ENCODE measurements around the gene PRSS3. TPM values are rescaled to one million over a fixed set of nuclear protein-coding genes. Genes with fewer than 3 reads are reported as not detected.

PRSS3 gene
- total RNA-seq, 1 experiment from 2014 or later = 66.3 TPM

DNA sequence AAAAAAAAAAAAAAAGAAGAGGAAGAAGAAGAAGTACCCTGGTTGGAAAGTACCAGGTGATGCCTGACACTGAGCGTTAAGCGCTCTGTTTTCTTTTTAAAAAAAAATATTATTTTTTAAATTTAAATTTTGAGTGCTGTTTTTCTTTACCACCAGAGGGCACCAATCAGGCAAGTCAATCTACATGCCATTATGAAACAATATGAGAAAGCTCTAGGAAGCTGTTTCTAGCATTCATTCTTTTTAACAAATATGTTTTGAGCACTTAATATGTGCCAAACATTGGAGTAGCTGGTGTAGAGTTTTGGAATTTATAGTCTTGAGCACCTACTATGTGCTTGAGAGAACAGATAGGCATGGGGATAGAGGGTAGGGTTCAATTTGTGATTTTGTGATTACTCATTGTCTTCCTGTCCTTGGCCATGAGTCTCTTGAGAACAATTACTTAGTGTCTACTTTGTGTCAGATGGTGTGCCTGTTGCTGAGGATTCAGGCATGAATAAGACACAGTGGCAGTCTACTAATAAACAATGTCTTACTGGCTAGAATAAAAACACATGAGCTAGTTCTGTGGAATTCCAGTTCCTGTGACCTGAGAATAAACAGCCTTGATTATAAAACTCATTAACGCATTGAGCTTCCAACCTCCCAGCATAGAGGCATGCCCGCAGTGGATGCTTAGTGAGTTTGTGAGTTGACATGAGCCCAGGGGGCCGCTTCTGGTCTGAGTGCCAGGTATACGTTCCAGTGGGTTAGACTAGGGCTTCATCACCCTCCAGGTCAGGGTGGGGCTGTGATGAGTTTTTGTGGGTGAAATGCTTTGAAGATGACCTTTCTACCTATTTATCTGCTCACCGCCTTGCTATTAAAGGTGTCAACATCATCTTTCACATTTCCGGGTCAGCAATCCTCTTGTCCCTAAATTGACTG, 18.6 kb downstream of the PRSS3 start:
- DNase-seq (ENCODE audit: low read depth, low spot score) (peak; percentile 73), ATAC-seq (peak; percentile 12; the same call in 1 of the 2 replicates)
- peaks cover 24 to 45% of the 10 kb centered on the region in 2 experiments for H3K4me1 ChIP-seq (ENCODE audit: control insufficient read depth in 1 of 2, insufficient read depth in 2 of 2, low read length in 2 of 2)
- ChIA-PET POLR2A (interaction anchor here (1.0 kb wide), 1 partner anchor 38 kb away, joined by 3 read pairs; no protein-coding TSS in a partner anchor), RAD21 (ENCODE audit: low non-redundant PET in 1 of 2, low total read pairs in 2 of 2, uncharacterized antibody in 2 of 2, unreplicated experiment in 2 of 2) (interaction anchor here (0.7 to 1.9 kb wide), 5 partner anchors 35 to 307 kb away, joined by 3 to 8 read pairs (median 4); no protein-coding TSS in a partner anchor), CTCF (interaction anchor here (0.7 to 1.8 kb wide), 24 partner anchors 8 to 1259 kb away, joined by 3 to 17 read pairs (median 4); no protein-coding TSS in a partner anchor)
- peak overlapping the region; percentile 41 for H3K9ac ChIP-seq (ENCODE audit: low read length)
- no peaks in the 10 kb centered on the region for H3K9me2 ChIP-seq (ENCODE audit: insufficient read depth)
- peak overlapping the region in 1 of 2 experiments; percentile 3; a peak in 1 of 4 replicates for H3K4me3 ChIP-seq (replicated peaks in 1 of 2; ENCODE audit: low read depth in 1 of 2, low read length in 2 of 2)
- H3K4me2 ChIP-seq (ENCODE audit: low read length) = peak overlapping the region; percentile 61
- H3K27ac ChIP-seq (ENCODE audit: low read depth, low read length) = peak overlapping the region; percentile 53; the same call in 1 of the 2 replicates
- no peaks in the 10 kb centered on the region for H4K20me1 ChIP-seq (ENCODE audit: insufficient read depth)
- H3K27me3 ChIP-seq (ENCODE audit: insufficient read depth, low read length) = no peaks in the 10 kb centered on the region
- no peaks in the 10 kb centered on the region for H3K36me3 ChIP-seq (ENCODE audit: control insufficient read depth in 1 of 2, insufficient read depth in 2 of 2, low read length in 2 of 2)
- H3K79me2 ChIP-seq (ENCODE audit: insufficient read depth, low read length) = peaks cover 17% of the 10 kb centered on the region
- H2AFZ ChIP-seq (ENCODE audit: low read depth, low read length, poor library complexity, severe bottlenecking) = peak overlapping the region; percentile 81
- no TSS peak for BruUV-seq (replicated peaks)
- intact Hi-C loops (cut with micrococcal nuclease) = loop anchor here (2.0 to 10.0 kb wide), 4 partner anchors 39 to 261 kb away; no protein-coding TSS in a partner anchor
- H3K9me3 ChIP-seq (ENCODE audit: control insufficient read depth in 1 of 2, insufficient read depth in 1 of 2, low read depth in 1 of 2, low read length in 2 of 2) = no peaks in the 10 kb centered on the region
- TF ChIP-seq YY1 (IDR thresholded peaks at IDR 0.05; ENCODE audit: extremely low read depth, insufficient replicate concordance, low read depth, low read length) (no peak), EZH2 (IDR thresholded peaks at IDR 0.05) (no peak), FOSL1 (IDR thresholded peaks at IDR 0.05; ENCODE audit: low read depth) (peak; percentile 56), POLR2AphosphoS5 (IDR thresholded peaks at IDR 0.05; ENCODE audit: low read depth, low read length) (no peak), ZNF274 (IDR thresholded peaks at IDR 0.05; ENCODE audit: low read depth, low read length) (no peak), POLR2A (IDR thresholded peaks at IDR 0.05; ENCODE audit: borderline replicate concordance, extremely low read depth, insufficient read depth, insufficient read length) (no peak), SIN3A (IDR thresholded peaks at IDR 0.05; ENCODE audit: low read depth) (peak; percentile 55; the same call in 1 of the 2 replicates), TCF7L2 (IDR thresholded peaks at IDR 0.05; ENCODE audit: borderline replicate concordance, extremely low read depth, insufficient read depth, insufficient read length) (no peak), SP1 (IDR thresholded peaks at IDR 0.05; ENCODE audit: low read depth) (peak; percentile 10; the same call in 1 of the 2 replicates), SRF (IDR thresholded peaks at IDR 0.05; ENCODE audit: low read depth) (no peak)
- TF ChIP-seq, protein P1, sequence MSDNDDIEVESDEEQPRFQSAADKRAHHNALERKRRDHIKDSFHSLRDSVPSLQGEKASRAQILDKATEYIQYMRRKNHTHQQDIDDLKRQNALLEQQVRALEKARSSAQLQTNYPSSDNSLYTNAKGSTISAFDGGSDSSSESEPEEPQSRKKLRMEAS (IDR thresholded peaks at IDR 0.05) = 0 out of 2 replicates have a peak, but pooled peaks have one; percentile 51
- TF ChIP-seq, protein P2, sequence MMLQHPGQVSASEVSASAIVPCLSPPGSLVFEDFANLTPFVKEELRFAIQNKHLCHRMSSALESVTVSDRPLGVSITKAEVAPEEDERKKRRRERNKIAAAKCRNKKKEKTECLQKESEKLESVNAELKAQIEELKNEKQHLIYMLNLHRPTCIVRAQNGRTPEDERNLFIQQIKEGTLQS (IDR thresholded peaks at IDR 0.05) = no peak
- TF ChIP-seq, protein P3, sequence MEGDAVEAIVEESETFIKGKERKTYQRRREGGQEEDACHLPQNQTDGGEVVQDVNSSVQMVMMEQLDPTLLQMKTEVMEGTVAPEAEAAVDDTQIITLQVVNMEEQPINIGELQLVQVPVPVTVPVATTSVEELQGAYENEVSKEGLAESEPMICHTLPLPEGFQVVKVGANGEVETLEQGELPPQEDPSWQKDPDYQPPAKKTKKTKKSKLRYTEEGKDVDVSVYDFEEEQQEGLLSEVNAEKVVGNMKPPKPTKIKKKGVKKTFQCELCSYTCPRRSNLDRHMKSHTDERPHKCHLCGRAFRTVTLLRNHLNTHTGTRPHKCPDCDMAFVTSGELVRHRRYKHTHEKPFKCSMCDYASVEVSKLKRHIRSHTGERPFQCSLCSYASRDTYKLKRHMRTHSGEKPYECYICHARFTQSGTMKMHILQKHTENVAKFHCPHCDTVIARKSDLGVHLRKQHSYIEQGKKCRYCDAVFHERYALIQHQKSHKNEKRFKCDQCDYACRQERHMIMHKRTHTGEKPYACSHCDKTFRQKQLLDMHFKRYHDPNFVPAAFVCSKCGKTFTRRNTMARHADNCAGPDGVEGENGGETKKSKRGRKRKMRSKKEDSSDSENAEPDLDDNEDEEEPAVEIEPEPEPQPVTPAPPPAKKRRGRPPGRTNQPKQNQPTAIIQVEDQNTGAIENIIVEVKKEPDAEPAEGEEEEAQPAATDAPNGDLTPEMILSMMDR (IDR thresholded peaks at IDR 0.05 in 2 of 3, conservative IDR thresholded peaks at IDR 0.05 in 1 of 3; ENCODE audit: borderline replicate concordance in 1 of 3, insufficient read depth in 1 of 3, low read depth in 2 of 3, low read length in 2 of 3) = peak; percentile 49 to 73 (median 62); a peak in 5 of 6 replicates
- TF ChIP-seq, protein P4, sequence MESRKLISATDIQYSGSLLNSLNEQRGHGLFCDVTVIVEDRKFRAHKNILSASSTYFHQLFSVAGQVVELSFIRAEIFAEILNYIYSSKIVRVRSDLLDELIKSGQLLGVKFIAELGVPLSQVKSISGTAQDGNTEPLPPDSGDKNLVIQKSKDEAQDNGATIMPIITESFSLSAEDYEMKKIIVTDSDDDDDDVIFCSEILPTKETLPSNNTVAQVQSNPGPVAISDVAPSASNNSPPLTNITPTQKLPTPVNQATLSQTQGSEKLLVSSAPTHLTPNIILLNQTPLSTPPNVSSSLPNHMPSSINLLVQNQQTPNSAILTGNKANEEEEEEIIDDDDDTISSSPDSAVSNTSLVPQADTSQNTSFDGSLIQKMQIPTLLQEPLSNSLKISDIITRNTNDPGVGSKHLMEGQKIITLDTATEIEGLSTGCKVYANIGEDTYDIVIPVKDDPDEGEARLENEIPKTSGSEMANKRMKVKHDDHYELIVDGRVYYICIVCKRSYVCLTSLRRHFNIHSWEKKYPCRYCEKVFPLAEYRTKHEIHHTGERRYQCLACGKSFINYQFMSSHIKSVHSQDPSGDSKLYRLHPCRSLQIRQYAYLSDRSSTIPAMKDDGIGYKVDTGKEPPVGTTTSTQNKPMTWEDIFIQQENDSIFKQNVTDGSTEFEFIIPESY (IDR thresholded peaks at IDR 0.05; ENCODE audit: extremely low read depth, insufficient replicate concordance, low read length) = no peak
- TF ChIP-seq, protein P5, sequence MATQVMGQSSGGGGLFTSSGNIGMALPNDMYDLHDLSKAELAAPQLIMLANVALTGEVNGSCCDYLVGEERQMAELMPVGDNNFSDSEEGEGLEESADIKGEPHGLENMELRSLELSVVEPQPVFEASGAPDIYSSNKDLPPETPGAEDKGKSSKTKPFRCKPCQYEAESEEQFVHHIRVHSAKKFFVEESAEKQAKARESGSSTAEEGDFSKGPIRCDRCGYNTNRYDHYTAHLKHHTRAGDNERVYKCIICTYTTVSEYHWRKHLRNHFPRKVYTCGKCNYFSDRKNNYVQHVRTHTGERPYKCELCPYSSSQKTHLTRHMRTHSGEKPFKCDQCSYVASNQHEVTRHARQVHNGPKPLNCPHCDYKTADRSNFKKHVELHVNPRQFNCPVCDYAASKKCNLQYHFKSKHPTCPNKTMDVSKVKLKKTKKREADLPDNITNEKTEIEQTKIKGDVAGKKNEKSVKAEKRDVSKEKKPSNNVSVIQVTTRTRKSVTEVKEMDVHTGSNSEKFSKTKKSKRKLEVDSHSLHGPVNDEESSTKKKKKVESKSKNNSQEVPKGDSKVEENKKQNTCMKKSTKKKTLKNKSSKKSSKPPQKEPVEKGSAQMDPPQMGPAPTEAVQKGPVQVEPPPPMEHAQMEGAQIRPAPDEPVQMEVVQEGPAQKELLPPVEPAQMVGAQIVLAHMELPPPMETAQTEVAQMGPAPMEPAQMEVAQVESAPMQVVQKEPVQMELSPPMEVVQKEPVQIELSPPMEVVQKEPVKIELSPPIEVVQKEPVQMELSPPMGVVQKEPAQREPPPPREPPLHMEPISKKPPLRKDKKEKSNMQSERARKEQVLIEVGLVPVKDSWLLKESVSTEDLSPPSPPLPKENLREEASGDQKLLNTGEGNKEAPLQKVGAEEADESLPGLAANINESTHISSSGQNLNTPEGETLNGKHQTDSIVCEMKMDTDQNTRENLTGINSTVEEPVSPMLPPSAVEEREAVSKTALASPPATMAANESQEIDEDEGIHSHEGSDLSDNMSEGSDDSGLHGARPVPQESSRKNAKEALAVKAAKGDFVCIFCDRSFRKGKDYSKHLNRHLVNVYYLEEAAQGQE (IDR thresholded peaks at IDR 0.05; ENCODE audit: low read depth) = no peak
